T-helper 2 cell treated with Interferon-gamma antibody and Interleukin-4, amounts not matched to agents 100 ng/mL and 5 ng/mL, for 36 hours (primary cell): ENCODE data around the gene CYSTM1. TPM values are rescaled to one million over a fixed set of nuclear protein-coding genes. Genes with fewer than 3 reads are reported as not detected.
"Not testable (repeated sequence)": the region's sequence is repeated elsewhere in the genome, so short reads cannot be mapped to it uniquely, and the experiment has no call there.

Experiments used
- intact Hi-C: fragments of 100-400 bp; cut with micrococcal nuclease; formaldehyde crosslinking; loops from one replicate; pipeline ENCODE4 v1.15.1; 2023
- total RNA-seq: library from RNA; stranded (reverse); gene quantifications from 2 replicates; pipeline ENCODE4 v1.2.3, GENCODE V29; 2022

Gene CYSTM1
- total RNA-seq, 1 donor from 2014 or later: 4.2 TPM

DNA sequence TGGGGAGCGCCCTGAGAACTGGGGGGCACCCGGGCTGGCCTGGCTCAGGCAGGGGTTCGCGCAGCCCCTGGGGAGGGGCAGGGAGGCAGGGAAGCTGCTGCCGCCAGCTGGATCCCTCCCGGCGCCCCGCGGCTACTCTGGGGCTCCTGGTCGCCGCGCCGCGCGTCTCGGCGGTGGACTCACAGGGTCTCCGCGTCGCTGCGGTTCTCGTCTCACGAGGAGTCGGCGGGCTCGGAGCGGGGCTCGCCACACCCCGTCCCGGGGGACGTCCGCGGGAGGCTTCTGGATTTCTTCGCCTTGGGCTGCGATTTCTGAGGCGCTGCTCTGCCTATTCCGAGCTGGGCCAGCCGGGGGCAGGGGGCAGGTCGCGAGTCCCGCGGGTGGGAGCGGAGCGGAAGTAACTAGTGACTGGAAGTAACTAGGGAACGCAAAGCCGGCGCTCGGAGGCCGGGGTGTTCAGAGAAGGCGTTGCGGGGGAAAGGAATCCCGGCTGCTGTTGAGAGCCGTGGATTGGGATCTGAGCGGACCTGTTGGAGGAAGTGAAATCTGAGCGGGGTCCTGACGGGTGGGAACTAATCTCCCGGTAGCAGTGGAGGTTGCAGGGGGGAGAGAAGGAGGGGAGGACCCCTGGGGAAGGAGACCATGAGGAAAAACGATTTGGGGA, 511 bp downstream of the CYSTM1 start:
- intact Hi-C loops: loop anchor here (1.0 to 10.0 kb wide), 8 partner anchors 68 to 1459 kb away; partner anchors contain the start of genes ANKHD1, APBB3, HBEGF and HDAC3

GRCh38 chr5:140176031-140176387, 1.0 kb downstream of the CYSTM1 start:
- intact Hi-C loops: loop anchor here (5.0 to 10.0 kb wide), 5 partner anchors 126 to 1459 kb away; partner anchors contain the start of genes HBEGF, HDAC3, PFDN1 and RELL2

DNA sequence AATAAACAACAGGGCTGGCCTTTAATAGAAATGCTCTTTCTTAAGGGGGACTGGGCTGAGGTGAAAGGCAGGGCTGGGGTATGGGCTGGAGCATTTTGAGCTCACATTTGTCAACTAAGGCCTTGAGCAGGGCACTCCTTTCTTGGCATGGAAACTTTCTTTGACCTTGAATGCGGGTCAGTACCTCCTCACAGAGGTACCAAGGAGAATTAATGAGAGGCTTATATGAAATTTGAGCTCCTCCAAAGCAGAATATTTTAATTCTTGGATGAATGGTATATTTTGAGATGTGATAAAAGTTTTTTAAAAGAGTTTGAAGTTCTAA, 3.1 kb downstream of the CYSTM1 start:
- intact Hi-C loops: loop anchor here (5.0 to 10.0 kb wide), 5 partner anchors 124 to 1457 kb away; partner anchors contain the start of genes HBEGF, HDAC3, PFDN1 and RELL2

DNA sequence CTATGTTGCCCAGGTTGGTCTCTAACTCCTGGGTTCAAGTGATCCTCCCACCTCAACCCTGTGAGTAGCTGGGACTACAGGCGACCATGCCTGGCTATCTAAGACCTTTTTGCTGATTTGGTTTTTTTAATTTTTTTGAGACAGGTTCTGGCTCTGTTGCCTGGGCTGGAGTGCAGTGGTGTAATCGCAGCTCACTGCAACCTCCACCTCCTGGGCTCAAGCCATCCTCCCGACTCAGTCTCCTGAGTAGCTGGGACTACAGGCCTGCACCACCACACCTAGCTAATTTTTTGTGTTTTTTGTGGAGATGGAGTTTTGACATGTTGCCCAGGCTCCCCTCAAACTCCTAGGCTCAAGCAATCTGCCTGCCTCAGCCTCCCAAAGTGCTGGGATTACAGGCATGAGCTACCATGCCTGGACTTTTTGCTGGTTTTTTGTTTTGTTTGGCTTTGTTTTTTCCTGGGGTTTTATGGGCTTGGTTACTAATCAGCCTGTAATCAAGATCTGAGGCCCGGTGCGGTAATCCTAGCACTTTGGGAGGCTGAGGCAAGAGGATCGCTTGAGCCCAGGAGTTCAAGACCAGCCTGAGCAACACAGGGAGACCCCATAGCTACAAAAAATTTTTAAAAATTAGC, 3.6 kb downstream of the CYSTM1 start:
- intact Hi-C loops: loop anchor here (5.0 to 10.0 kb wide), 5 partner anchors 124 to 1456 kb away; partner anchors contain the start of genes HBEGF, HDAC3, PFDN1 and RELL2

GRCh38 chr5:140181002-140181483, 6.1 kb downstream of the CYSTM1 start:
- intact Hi-C loops: no loop called here

- intact Hi-C loops: no loop called here
These were observed 6.5 kb downstream of the CYSTM1 start for GRCh38 chr5:140181525-140181924.

DNA sequence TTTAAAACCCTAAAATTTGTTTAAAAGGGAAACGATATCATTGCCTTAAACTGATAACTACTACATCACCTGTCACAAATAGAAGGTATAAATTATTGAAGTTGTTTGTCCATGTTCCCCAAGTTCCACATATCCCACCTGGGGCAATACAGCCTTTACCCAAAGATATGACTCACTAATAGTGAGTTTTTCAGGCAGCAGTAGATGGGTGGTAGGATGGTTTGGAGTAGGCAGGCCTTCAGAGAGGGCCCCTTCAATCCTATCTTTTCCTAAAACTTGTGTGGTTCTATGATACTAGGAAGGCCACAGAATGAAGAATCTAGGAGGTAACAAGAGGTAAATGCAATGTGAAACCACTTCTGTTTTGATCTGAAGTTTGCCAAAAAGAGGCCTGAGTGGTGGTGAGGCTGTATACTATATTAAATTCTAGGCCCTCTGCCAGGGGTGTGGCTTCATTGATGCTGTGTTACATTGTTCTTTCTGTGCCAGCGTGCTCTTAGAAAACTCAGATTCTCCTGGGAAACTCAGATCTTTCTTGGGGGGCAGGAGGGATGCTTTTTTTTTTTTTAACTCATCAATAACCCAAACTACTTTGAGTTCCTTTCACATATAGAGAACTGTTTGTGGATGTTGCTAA, 7.2 kb downstream of the CYSTM1 start:
- intact Hi-C loops: no loop called here

- intact Hi-C loops: no loop called here
These were observed 7.9 kb downstream of the CYSTM1 start for GRCh38 chr5:140182803-140183367.

DNA sequence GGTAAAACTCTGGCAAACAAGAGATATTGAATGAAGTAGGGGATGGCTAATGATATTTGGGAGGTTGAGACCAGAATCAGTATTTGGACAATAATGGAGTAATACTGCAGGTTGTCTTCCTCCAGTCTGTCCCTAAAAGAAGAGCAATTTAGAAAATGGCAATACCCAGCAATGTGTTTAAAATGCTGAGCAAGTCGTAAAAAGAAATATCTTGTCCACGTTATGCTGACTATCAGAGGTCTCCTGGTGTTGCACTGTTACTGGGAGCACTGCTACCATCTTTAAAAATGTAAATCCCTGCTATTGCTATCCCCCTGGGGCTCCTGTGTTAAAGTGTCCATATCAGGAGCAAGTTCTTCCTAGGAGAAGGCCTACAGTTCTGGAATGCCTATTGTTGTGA, 10.4 kb downstream of the CYSTM1 start:
- intact Hi-C loops: no loop called here

GRCh38 chr5:140186267-140186671, 11.3 kb downstream of the CYSTM1 start:
- intact Hi-C loops: no loop called here

GRCh38 chr5:140189253-140189652, 14.3 kb downstream of the CYSTM1 start:
- intact Hi-C loops: no loop called here

DNA sequence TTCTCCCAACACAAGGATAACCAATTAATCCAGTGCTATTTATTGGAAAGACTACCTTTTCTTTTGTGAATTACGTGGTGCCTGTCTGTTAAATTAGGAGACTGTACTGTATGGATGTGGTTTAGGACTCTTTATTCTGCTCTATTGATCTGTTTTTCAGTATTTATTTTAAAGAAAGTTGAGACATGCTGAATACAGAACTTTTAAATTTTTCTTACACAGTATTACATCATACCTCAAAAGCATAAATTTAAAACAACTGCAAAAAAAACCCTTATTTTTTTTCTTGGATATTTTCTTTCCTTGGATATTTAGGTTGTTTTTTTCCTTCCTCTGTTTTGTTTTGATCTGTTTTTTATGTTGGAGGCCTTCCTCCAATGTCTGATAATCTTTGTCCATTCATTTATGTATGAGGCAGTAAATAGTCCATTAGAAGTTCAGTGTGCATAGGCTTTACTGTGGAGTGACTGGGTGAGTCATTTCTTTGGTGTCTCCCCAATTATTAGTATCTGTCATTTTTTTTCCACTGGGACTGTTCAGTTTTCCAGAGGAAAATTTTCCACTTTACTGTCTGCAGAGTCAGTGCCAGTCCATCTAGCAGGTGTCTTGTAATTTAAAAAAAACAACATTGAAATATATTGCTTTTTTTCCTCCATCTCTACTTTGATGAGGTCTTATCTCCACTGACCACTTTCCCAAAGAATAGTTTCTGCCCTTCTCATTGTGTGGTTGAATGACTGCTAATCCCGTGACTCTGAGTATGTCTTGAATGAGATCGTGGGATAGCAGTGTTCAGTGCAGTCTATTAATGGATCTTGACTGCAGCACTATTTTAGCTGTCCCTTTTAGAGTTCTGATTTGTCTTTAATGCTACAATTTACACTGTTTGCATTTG, 15.2 kb downstream of the CYSTM1 start:
- intact Hi-C loops: no loop called here

DNA sequence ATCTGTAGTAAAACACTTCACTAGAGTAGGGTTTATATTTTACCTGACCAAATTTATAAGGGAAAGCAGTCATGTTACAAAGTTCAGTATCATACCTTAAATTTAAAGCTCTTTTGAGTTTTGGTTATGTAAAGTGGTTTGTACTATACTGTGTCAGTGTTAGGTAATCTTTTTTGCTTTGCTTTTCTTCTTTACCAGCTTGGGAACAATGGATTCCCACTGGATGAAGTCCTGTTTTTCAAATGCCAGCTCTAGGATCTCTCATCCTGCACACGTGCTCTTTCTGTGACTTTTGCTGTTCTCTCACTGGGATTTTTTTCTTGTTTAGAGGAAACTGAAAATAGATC, 15.9 kb downstream of the CYSTM1 start:
- intact Hi-C loops: no loop called here

DNA sequence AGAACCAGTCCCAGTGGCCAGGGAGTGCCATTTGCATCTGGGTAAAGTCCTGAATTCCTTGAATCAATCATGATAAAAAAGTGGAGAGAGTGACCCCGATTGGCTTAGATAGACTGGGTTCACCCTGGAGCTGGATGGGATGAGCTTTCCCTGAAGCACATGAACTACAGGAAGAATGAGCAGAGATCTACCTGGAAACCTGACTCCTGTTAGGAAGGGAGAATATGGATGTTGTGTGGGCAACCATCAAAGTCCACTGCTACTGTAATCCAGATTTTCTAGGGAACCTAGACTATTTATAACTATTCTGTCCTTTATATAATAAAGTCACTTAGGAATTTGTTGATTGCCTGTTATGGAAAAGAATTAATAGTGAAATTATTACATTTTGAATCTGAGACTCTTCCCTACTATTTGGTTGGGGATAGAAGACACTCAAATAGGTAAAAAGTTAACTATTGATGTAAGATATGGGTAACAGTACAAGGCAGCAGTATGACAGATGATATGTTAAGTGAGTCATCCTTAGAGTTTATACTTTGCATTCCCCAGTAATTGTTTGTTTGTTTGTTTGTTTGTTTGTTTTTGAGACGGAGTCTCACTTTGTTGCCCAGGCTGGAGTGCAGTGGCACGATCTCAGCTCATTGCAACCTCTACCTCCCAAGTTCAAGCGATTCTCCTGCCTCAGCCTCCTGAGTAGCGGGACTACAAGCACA, 17.9 kb downstream of the CYSTM1 start:
- intact Hi-C loops: no loop called here

DNA sequence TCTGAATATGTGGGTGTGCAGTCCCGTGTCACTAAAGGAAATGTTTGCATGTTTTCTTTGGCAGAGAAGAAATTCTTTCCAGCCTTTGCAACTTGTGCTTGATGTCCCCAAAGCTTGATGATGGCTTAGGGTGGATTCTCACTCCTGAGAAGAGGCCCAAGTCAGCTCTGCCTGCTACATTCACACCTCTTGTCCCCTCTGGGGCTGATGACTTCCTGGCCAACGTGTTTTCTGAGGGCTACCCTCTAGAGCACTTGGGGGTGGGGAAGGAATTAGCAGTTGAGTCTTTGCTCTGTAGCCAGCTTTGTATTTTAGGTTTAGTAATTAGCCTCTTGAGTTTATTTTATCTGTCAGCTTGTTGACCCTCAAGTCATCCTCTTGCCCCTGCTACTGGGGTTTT, 19.7 kb downstream of the CYSTM1 start:
- intact Hi-C loops: no loop called here

GRCh38 chr5:140196115-140196814, 21.3 kb downstream of the CYSTM1 start:
- intact Hi-C loops: no loop called here

DNA sequence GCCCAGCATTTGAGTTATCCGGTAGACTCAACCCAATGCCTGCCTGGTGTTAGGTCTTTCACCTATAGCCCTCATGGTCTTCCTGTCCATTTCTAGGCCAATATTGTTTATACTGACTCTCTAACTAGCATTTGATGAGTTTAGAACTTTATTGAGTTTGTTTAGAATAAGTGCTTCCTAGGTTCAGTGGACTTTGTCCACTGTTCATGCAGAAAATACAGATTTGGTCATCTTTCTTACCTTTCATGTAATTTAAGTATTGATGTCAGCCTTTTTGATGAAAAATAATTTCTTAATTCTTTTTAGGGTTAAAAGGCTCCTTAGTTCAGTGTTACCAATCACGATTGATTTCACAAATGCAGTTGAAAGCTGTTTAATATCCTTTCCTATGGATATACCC, 22.0 kb downstream of the CYSTM1 start:
- intact Hi-C loops: no loop called here

GRCh38 chr5:140198915-140199314, 23.9 kb downstream of the CYSTM1 start:
- intact Hi-C loops: not testable (repeated sequence)

DNA sequence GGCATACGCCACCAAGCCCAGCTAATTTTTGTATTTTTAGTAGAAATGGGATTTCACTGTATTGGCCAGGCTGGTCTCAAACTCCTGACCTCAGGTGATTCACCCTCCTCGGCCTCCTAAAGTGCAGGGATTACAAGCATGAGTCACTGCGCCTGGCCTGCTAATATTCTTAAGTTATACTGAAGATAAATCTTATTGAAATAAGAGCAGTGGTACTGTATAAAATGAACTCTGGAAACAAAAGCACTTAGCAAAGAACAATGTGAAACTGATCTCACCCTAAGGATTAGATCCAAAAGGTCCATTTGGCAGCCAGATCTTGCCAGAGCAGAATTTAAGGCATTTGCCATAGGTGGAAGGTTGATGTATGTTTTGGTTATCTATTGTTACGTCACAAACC, 27.1 kb downstream of the CYSTM1 start:
- intact Hi-C loops: no loop called here

DNA sequence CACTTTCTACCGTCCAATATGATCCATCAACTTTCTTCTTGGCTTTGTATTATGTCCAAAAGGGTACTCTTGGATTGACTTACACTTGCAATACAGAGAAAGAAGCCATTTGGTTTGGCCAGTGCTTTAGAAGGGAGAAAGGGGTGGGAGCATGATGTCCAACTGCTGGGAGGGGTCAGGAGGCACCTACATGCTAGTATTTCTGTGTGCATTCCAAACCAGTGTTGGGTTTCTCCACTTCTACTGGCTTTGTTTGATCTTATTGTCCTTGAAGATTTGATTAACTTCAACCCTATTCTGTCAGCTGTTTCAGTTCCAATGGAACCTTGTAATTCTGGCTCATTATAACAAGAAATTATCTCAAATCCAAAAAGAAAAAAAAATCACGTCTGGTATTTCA, 27.6 kb downstream of the CYSTM1 start:
- intact Hi-C loops: no loop called here
